Fibroblast of gingiva (primary cell): ENCODE data around the gene EMD.
A peak's percentile ranks its signal among the peaks of the same experiment; 100 is the strongest.
"Not testable (repeated sequence)": the region's sequence is repeated elsewhere in the genome, so short reads cannot be mapped to it uniquely, and the experiment has no call there.

Experiments used
- DNase-seq: peaks from one replicate; pipeline ENCODE4 v3.0.0-alpha.2; 2011; ENCODE audit warnings: low read depth

The EMD gene

GRCh38 chrX:154371017-154371788, 7.9 kb upstream of the EMD start:
- DNase-seq: peak; percentile 95

- DNase-seq: no peak
Measured at GRCh38 chrX:154371789-154372300, 7.2 kb upstream of the EMD start.

- DNase-seq: no peak
Measured at GRCh38 chrX:154372612-154373022, 6.5 kb upstream of the EMD start.

DNA sequence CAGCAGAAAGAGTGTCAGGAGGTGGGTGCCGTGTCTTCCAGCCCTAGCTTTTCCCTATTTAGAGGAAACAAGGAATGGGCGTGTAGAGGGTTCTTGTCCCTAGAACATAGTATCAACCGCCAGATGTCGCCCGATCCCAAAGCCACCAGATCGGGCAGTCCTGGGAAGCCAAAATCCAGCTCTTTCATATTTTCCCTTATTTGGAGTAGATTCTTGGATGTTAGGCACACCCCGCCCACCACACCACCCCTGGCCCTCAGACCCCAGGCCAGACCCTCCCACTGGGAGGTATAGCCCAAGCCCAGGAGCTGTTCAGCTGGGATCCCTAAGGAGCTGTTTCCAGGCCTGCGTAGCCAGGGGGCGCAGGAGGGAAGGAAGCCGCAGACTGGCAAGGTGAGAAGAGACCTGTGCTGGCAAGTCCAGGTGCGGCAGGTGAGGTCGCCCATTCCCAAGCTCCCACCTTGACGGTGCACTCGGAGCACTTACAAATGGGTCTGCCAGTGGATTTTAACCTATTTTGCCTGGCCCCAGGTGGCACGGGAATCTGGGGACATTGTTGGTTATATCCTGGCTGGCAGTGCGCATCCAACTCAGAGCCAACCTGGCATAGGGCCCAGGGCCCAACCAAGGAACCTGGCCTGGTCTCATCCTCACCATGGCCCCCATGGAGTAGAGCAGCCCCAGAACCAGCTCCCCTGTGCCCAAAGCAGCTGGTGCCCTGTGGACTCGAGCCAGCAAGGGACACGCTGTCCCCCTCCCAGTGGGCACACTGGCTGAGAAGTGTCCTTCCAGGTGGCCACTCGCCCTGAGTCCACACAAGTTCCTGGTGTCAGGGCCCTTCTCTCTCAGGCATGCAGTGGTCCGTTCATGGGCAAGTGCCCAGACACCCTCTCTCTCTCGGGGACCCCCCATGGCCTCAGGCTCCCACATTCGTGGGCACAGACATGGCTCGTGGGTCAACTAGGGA, 5.5 kb upstream of the EMD start:
- peak; percentile 70 for DNase-seq

- no peak for DNase-seq
Measured at GRCh38 chrX:154374313-154375155, 4.6 kb upstream of the EMD start, which contains the start of gene FLNA. Gene FLNA, minus strand, starts transcription at chrX:154374634. Its CDS starts 3,389 bp downstream, at chrX:154371245.

GRCh38 chrX:154375156-154375504, 4.0 kb upstream of the EMD start:
- no peak for DNase-seq

- DNase-seq: no peak
Measured at GRCh38 chrX:154376774-154377173, 2.3 kb upstream of the EMD start.

- DNase-seq: peak; percentile 69
Measured at GRCh38 chrX:154378059-154378798, 866 bp upstream of the EMD start.

DNA sequence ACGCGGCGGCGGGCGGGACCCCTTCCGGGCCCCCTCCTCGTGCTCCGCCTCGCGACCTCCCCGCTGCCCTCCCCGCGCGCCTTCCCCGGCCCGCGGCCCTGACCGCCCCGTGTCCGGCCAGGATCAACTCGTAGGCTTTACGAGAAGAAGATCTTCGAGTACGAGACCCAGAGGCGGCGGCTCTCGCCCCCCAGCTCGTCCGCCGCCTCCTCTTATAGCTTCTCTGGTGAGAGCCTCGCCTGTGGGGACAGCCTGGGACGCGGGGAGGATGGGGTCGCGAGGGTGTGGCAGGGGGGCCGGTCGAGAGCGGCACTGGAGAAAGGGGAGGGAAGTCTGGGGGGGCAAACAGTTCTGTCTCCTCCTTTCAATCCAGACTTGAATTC, 465 bp downstream of the EMD start:
- no peak for DNase-seq

DNA sequence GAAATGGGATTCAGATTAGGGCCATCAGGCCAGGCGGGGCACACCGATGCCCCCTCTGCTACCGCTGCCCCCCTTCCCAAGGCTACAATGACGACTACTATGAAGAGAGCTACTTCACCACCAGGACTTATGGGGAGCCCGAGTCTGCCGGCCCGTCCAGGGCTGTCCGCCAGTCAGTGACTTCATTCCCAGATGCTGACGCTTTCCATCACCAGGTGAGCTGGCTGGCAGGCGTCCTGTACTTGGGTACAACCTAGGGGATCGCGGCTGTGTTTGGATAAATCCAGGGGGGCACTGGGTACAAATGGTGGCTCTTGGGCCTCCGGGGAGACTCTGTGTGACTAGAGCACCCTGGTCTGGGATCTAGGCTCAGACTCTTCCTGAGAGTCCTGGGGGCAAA, 1.1 kb downstream of the EMD start:
- no peak for DNase-seq

DNA sequence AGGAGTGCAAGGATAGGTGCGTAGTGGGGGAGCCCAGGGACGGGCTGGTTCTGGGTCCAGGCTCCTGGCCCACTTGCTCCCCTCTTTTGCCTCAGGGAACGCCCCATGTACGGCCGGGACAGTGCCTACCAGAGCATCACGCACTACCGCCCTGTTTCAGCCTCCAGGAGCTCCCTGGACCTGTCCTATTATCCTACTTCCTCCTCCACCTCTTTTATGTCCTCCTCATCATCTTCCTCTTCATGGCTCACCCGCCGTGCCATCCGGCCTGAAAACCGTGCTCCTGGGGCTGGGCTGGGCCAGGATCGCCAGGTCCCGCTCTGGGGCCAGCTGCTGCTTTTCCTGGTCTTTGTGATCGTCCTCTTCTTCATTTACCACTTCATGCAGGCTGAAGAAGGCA, 1.7 kb downstream of the EMD start:
- DNase-seq: no peak

GRCh38 chrX:154381271-154381670, 2.2 kb downstream of the EMD start:
- DNase-seq: no peak

DNA sequence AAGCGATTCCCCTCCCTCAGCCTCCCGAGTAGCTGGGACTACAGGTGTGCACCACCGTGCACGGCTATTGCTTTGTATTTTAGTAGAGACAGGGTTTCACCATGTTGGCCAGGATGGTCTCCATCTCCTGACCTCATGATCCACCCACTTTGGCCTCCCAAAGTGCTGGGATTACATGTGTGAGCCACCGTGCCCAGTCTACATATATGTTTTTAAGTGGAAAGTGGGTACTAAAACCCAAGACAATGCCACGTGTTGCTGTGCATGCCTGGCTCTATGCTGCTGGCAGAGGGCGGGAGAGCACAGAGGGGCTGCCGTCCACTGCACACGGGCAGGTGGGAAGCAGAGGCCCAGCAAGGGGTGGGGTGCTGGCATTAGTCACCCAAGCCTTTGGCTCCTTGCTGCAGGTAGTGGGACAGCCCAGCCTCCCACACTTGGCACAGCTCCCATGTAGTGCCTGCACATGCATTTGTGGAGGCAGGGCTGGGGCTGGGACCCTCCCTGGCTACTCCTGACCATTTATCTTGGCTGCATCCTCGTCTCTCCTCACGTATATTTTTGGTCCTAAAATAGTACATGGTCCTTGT, 3.5 kb downstream of the EMD start:
- DNase-seq: no peak

- DNase-seq: no peak
Measured at GRCh38 chrX:154383359-154384283, 4.5 kb downstream of the EMD start.

- peak; percentile 24 for DNase-seq
Measured at GRCh38 chrX:154384284-154384892, 5.3 kb downstream of the EMD start.

- not testable (repeated sequence) for DNase-seq
Measured at GRCh38 chrX:154388094-154388493, 9.0 kb downstream of the EMD start.

- not testable (repeated sequence) for DNase-seq
Measured at GRCh38 chrX:154388649-154389048, 9.6 kb downstream of the EMD start.

- not testable (repeated sequence) for DNase-seq
Measured at GRCh38 chrX:154389812-154390747, 11.0 kb downstream of the EMD start.
